GM21360 (cell line): ENCODE measurements around the gene BCL7C.
"Not testable (repeated sequence)": the region's sequence is repeated elsewhere in the genome, so short reads cannot be mapped to it uniquely, and the experiment has no call there.

Experiments
- ATAC-seq: cut with Tn5 transposase; IDR thresholded peaks from one replicate; pipeline ENCODE4 v1.9.1; 2021; ENCODE audit warnings: mild to moderate bottlenecking, moderate library complexity; ENCODE audit not compliant: unreplicated experiment

BCL7C gene

GRCh38 chr16:30893744-30894539 lies at the start of gene BCL7C:
Gene BCL7C, minus strand, starts transcription at chr16:30894077. Its CDS starts 133 bp downstream, at chr16:30893944.
- peak; percentile 64 for ATAC-seq

DNA sequence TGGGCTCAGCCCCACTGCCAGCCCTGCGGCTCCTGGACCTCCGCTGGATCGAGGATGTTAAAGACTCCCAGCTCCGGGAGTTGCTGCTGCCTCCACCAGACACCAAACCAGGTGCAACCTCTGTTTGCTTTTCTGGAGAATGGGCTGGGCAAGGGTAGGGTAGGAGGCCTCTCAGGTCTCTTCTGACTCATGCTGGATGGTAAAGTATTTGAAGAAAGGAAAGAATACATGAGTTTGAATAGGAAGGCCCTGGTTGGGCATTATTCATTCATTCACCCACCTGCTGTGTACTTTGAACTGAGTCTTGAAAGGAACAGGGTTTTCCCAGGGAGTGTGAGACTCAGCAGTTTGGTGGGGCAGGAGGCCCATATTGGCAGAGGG lies 48.5 kb upstream of the BCL7C start:
- no peak for ATAC-seq

GRCh38 chr16:30941600-30942425 lies 47.9 kb upstream of the BCL7C start:
- peak; percentile 76 for ATAC-seq

- not testable (repeated sequence) for ATAC-seq
These were observed 45.7 kb upstream of the BCL7C start for GRCh38 chr16:30939571-30939970.

DNA sequence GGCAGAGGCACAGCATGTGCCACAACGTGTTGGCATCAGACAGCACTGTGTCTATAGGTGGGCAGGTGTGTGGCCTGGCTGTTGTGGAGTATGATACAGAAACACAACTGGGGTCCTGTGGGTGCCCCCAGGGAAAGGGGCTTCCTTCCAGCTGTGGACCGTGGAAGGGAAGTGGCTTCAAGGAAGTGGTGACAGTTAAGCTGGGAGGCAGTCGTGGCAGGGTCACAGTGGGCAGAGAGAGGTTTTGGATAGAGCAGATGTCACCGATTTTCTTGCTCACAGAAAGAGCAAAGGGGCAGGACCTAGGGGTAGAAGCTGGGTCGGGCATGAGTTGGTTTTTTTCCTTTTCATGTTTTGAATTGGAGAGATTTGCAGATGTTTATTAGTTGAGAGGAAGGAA lies 43.8 kb upstream of the BCL7C start:
- ATAC-seq: no peak

- ATAC-seq: no peak
These were observed 41.1 kb upstream of the BCL7C start for GRCh38 chr16:30934827-30935557.

DNA sequence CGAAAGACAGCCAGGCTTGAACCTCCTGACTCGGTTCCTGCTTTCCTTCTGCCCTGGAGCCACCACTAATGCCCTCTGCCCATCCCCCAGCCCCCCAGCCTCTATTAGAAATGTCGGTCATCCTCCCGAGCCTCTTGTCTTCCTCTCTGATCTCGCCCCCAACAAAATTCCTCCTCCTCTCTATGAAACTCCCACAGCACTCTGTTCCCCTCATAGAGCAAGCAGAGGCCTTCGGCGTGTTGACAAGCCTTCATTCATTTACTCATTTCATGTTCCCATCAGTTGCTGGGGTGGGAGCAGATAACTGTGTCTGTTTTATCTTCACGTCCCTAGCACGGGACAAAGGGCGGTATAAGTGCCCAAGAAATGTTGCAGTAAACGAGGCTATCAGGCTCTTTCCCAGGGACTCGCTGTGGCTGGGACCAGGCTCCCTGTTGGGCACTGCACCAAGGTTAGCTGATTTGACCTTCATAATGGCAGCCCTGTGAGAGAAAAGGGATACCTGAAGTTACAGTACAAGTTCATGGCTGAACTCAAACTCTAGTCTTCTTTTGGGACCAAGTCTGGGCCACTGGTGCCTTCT lies 37.3 kb upstream of the BCL7C start:
- no peak for ATAC-seq

DNA sequence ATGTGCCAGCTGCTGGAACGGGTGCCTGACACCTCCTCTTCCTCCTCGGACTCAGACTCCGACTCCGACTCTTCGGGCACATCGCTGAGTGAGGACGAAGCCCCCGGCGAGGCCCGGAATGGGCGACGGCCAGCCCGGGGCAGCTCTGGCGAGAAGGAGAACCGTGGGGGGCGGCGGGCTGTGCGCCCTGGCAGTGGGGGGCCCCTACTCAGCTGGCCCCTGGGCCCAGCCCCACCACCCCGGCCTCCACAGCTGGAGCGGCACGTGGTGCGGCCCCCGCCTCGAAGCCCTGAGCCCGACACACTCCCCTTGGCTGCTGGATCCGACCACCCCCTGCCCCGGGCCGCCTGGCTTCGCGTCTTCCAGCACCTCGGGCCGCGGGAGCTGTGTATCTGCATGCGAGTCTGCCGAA lies 36.3 kb upstream of the BCL7C start:
- no peak for ATAC-seq

DNA sequence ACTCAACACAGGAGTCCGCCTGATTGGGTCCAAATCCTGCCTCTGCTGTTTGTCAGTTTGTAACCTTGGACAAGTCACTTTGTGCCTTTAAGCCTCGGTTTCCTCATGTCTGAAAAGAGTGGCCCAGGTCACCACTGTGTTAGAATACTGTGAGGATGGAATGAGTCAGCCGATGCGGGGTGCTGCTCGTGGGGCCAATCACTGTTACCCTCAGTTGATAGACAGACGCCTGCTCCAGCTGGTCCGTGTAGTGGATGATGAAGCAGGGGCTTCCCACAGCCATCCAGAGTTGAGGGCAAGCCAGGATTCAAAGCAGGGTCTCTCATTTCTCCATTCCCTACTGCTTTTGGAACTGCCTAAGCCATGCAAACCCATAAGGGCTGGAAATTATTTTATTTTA lies 35.3 kb upstream of the BCL7C start:
- ATAC-seq: no peak

GRCh38 chr16:30928390-30928789 lies 34.5 kb upstream of the BCL7C start:
- no peak for ATAC-seq

DNA sequence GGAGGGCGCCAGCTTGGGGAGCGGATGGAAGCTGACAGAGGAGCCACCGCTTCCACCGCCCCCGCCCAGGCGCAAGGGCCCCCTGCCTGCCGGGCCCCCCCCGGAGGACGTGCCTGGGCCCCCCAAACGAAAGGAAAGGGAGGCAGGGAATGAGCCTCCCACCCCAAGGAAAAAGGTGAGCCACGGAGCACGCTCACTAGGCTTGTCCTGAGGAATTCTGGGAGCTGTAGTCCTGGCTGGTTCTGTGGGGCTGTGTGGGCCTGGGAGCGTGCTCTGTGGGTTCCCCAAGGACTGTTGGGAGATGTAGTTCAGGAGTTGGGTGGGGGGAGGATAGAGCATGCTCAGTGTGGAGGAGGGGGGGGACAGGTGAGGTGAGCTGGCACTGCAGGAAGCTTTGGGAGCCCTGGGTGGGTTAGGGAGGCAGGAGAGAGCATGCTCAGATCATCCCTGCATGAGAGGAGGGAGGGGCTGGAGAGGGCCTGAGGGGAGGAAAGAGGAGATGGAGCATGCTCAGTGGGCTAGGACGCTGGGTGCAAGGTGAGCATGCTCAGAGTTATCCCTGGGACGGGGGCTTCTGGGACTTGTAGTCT lies 34.0 kb upstream of the BCL7C start:
- no peak for ATAC-seq

DNA sequence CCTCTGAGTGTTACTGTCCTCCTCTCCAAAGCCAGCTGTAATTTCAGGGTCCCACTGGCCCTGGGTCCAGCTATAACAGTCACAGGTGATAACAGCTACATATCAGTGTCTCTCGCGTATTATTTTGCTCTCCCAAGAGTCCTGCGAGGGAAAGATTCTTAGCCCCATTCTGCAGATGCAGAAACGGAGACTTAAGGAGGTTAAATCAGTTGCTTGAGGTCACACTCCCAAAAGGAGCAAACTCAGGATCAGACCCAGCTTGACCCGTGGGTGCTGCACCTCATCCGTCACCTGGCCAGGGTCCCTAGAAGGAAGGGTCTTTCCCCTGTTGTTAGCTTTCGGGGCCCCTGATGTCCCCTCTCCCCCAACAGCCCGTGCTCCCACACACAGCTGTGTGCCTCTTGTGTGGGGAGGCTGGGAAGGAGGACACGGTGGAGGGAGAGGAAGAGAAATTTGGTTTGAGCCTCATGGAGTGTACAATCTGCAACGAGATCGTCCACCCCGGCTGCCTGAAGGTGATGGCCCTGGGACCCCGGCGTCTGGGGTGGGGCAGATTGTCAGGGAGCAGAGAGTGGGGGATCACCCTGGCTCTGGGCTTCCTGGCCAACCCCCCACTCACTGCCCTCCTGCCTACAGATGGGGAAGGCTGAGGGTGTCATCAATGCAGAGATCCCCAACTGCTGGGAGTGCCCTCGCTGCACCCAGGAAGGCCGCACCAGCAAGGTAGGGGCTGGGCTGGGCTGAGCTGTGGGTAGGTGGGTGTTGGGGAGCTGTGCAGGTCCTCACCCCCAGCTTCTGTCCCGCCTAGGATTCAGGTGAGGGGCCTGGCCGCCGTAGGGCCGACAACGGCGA lies 33.3 kb upstream of the BCL7C start:
- ATAC-seq: no peak

GRCh38 chr16:30925995-30926811 lies 32.3 kb upstream of the BCL7C start:
- ATAC-seq: no peak

DNA sequence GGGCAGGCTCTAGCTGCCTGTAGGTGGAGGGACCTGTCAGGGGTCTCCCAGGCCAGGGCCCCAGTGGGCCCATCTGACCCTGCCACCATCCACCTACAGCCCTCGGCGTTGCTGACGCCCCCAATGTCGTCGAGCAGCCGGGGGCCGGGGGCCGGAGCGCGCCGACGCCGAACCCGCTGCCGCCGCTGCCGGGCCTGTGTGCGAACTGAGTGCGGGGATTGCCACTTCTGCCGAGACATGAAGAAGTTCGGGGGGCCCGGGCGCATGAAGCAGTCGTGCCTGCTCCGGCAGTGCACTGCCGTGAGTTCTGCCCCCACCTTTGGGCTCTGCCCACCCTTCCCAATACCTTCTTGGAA lies 31.7 kb upstream of the BCL7C start:
- ATAC-seq: no peak

DNA sequence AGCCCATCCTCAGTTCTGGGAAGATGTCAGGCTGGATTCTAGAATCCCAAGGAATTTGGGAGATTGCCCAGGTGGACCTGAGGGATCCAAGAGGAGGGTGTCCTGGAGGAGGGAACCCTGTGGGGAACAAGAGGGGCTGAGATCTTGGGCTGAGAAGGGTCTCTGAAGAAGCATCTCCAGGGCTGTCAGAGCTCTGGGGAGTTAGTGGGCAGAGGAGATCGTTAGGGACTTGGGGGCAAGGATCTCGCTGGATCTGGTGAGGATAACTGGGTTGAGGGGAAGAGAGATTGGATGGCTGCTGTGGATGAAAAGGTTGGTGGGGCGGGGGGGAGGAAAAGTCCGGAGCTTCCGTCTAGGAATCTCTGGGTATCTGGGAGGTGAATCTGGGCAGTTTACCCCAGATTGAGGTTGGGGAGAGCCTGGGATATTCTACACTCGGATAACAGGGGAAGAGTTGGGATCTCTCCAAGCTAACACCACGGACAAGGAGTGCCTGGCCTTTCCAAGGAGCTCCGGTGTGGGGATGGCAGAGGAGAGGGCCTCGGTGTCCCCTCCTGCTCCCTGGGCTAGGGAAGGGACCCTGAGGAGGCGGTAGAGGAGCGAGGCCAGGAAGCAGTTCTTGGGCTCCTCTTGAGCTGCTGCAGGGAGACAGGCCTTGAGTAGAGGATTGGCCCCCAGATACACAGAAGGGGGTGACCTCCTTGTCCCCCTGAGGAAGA lies 31.2 kb upstream of the BCL7C start:
- ATAC-seq: no peak

GRCh38 chr16:30924076-30924912 lies 30.4 kb upstream of the BCL7C start:
- no peak for ATAC-seq

- ATAC-seq: no peak
These were observed 29.7 kb upstream of the BCL7C start, which contains the start of gene FBXL19 for GRCh38 chr16:30923554-30924075. Gene FBXL19, plus strand, starts transcription at chr16:30923572. Its CDS starts 2,183 bp downstream, at chr16:30925755.
